Transverse colon (tissue), 4 donors: ENCODE measurements around the gene ATL3.

Source experiments
- CTCF ChIP-seq, 5 experiments: fragments of 200-600 bp in 3 of 5; fragments of 450-650 bp in 2 of 5; sonication (generic) in 3 of 5; IDR thresholded peaks; 1 replicate in 2 of 5; 2 replicates in 3 of 5; pipeline ENCODE4 v1.5.1; 2016 to 2017; ENCODE audit warnings: antibody characterized with exemption in 5 of 5, inconsistent platforms in 3 of 5, mild to moderate bottlenecking in 2 of 5, moderate library complexity in 1 of 5
- POLR2A ChIP-seq: fragments of 450-650 bp; IDR thresholded peaks from one replicate; pipeline ENCODE4 v1.6.1; 2016; ENCODE audit warnings: antibody characterized with exemption, mild to moderate bottlenecking, moderate library complexity
- POLR2AphosphoS5 ChIP-seq, 3 donors: sonication (generic); formaldehyde crosslinking; IDR thresholded peaks; one replicate each; pipeline ENCODE4 v1.6.1; 2016; ENCODE audit warnings: antibody characterized with exemption in 3 of 3

- no peak for TF ChIP-seq CTCF (IDR thresholded peaks at IDR 0.05)
- TF ChIP-seq POLR2A = no peak
- TF ChIP-seq POLR2AphosphoS5 (IDR thresholded peaks at IDR 0.05) = no peak
Measured at GRCh38 chr11:63613517-63614135, 57.5 kb downstream of the ATL3 start.
